GM23338 (cell line): ENCODE results near the gene ATP9A.

Experiments used
- CREB1 ChIP-seq: fragments of 250-450 bp; sonication (Bioruptor Pico); IDR thresholded peaks from 2 replicates; pipeline ENCODE4 v1.5.0; 2020; ENCODE audit warnings: low read depth, mild to moderate bottlenecking, moderate library complexity
- EZH2 ChIP-seq: fragments of 200-600 bp; sonication (generic); IDR thresholded peaks from one replicate; pipeline ENCODE4 v1.8.0; 2017; ENCODE audit warnings: antibody characterized with exemption, mild to moderate bottlenecking, low read depth; ENCODE audit not compliant: unreplicated experiment
- EZH2phosphoT487 ChIP-seq: fragments of 200-600 bp; sonication (generic); IDR thresholded peaks from one replicate; pipeline ENCODE4 v1.8.1; 2018; ENCODE audit warnings: antibody characterized with exemption; ENCODE audit not compliant: unreplicated experiment
- JUNB ChIP-seq: IDR thresholded peaks from one replicate; pipeline ENCODE4 v1.6.1; 2016; ENCODE audit warnings: antibody characterized with exemption; ENCODE audit not compliant: unreplicated experiment
- NANOG ChIP-seq: IDR thresholded peaks from 2 replicates; pipeline ENCODE4 v1.6.1; 2016; ENCODE audit warnings: antibody characterized with exemption, borderline replicate concordance
- POLR2AphosphoS5 ChIP-seq: IDR thresholded peaks from 2 replicates; pipeline ENCODE4 v1.6.1; 2016; ENCODE audit warnings: antibody characterized with exemption, low read depth
- STAT1 ChIP-seq: IDR thresholded peaks from one replicate; pipeline ENCODE4 v1.6.1; 2016; ENCODE audit warnings: antibody characterized with exemption; ENCODE audit not compliant: unreplicated experiment
- ZNF114 ChIP-seq: fragments of 250-450 bp; sonication (Bioruptor Pico); IDR thresholded peaks from 2 replicates; pipeline ENCODE4 v1.5.0; 2020; ENCODE audit warnings: mild to moderate bottlenecking, moderate library complexity
- ZNF331 ChIP-seq: fragments of 250-450 bp; sonication (Bioruptor Pico); IDR thresholded peaks from 2 replicates; pipeline ENCODE4 v1.5.0; 2020; ENCODE audit warnings: low read depth, mild to moderate bottlenecking, moderate library complexity
- TF ChIP-seq, protein P1 (sequence below), 2 experiments: fragments of 200-600 bp in 1 of 2; sonication (generic) in 1 of 2; conservative IDR thresholded peaks; 2 replicates each; pipeline versions ENCODE4 v1.5.1 to v1.6.1; 2016 to 2017; ENCODE audit warnings: antibody characterized with exemption in 2 of 2, low read depth in 2 of 2, mild to moderate bottlenecking in 2 of 2, moderate library complexity in 1 of 2
- TF ChIP-seq, protein P2 (sequence below): IDR thresholded peaks from one replicate; pipeline ENCODE4 v1.6.1; 2018; ENCODE audit warnings: antibody characterized with exemption; ENCODE audit not compliant: unreplicated experiment
- TF ChIP-seq, protein P3 (sequence below): IDR thresholded peaks from 2 replicates; pipeline ENCODE4 v1.6.1; 2016; ENCODE audit warnings: antibody characterized with exemption

DNA sequence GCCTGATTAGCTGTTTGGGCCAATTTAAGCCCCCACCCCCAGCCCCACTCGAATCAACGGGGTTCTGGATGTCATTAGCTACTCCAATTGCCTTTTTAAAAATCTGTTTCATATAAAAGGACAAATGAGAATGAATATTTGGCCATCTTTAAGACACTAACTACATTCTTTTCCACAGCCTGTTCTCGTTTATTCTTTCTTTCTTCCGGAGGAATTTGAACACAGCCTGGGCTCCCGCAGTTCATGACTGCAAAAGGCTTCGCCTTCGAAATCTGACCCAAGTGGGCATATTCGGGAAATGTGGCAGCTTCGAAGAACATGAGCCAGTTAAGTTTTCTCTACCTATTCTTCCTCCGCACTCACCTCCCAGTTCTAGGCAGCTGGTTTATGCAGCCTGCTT, 176.3 kb downstream of the ATP9A start:
- TF ChIP-seq, protein P1, sequence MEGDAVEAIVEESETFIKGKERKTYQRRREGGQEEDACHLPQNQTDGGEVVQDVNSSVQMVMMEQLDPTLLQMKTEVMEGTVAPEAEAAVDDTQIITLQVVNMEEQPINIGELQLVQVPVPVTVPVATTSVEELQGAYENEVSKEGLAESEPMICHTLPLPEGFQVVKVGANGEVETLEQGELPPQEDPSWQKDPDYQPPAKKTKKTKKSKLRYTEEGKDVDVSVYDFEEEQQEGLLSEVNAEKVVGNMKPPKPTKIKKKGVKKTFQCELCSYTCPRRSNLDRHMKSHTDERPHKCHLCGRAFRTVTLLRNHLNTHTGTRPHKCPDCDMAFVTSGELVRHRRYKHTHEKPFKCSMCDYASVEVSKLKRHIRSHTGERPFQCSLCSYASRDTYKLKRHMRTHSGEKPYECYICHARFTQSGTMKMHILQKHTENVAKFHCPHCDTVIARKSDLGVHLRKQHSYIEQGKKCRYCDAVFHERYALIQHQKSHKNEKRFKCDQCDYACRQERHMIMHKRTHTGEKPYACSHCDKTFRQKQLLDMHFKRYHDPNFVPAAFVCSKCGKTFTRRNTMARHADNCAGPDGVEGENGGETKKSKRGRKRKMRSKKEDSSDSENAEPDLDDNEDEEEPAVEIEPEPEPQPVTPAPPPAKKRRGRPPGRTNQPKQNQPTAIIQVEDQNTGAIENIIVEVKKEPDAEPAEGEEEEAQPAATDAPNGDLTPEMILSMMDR (conservative IDR thresholded peaks at IDR 0.05; ENCODE audit: low read depth in 2 of 2), result no peak
- TF ChIP-seq, protein P2, sequence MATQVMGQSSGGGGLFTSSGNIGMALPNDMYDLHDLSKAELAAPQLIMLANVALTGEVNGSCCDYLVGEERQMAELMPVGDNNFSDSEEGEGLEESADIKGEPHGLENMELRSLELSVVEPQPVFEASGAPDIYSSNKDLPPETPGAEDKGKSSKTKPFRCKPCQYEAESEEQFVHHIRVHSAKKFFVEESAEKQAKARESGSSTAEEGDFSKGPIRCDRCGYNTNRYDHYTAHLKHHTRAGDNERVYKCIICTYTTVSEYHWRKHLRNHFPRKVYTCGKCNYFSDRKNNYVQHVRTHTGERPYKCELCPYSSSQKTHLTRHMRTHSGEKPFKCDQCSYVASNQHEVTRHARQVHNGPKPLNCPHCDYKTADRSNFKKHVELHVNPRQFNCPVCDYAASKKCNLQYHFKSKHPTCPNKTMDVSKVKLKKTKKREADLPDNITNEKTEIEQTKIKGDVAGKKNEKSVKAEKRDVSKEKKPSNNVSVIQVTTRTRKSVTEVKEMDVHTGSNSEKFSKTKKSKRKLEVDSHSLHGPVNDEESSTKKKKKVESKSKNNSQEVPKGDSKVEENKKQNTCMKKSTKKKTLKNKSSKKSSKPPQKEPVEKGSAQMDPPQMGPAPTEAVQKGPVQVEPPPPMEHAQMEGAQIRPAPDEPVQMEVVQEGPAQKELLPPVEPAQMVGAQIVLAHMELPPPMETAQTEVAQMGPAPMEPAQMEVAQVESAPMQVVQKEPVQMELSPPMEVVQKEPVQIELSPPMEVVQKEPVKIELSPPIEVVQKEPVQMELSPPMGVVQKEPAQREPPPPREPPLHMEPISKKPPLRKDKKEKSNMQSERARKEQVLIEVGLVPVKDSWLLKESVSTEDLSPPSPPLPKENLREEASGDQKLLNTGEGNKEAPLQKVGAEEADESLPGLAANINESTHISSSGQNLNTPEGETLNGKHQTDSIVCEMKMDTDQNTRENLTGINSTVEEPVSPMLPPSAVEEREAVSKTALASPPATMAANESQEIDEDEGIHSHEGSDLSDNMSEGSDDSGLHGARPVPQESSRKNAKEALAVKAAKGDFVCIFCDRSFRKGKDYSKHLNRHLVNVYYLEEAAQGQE, result no peak
- no peak for TF ChIP-seq POLR2AphosphoS5
- TF ChIP-seq EZH2, result no peak
- TF ChIP-seq JUNB, result no peak
- TF ChIP-seq EZH2phosphoT487, result no peak
- TF ChIP-seq, protein P3, sequence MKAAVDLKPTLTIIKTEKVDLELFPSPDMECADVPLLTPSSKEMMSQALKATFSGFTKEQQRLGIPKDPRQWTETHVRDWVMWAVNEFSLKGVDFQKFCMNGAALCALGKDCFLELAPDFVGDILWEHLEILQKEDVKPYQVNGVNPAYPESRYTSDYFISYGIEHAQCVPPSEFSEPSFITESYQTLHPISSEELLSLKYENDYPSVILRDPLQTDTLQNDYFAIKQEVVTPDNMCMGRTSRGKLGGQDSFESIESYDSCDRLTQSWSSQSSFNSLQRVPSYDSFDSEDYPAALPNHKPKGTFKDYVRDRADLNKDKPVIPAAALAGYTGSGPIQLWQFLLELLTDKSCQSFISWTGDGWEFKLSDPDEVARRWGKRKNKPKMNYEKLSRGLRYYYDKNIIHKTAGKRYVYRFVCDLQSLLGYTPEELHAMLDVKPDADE, result no peak
- TF ChIP-seq STAT1, result no peak
- no peak for TF ChIP-seq CREB1 (CRISPR knock-in tag)
- TF ChIP-seq NANOG, result no peak
- no peak for TF ChIP-seq ZNF331 (CRISPR knock-in tag)
- TF ChIP-seq ZNF114 (CRISPR knock-in tag), result no peak
